Muscle of leg (tissue), 11 donors: ENCODE data around the gene PUS7. TPM values are rescaled to one million over a fixed set of nuclear protein-coding genes. Genes with fewer than 3 reads are reported as not detected.
"Not testable (repeated sequence)": the region's sequence is repeated elsewhere in the genome, so short reads cannot be mapped to it uniquely, and the experiment has no call there.

ENCODE experiments used
- DNase-seq: peaks from one replicate; pipeline ENCODE4 v3.0.0; 2013
- H3K27ac ChIP-seq: one replicate; pipeline ENCODE4 v1.5.1; 2013; ENCODE audit warnings: mild to moderate bottlenecking, low read length, control low read depth
- H3K27me3 ChIP-seq: one replicate; pipeline ENCODE4 v1.6.1; 2013; ENCODE audit warnings: low read length; ENCODE audit not compliant: control insufficient read depth, insufficient read depth
- H3K36me3 ChIP-seq: one replicate; pipeline ENCODE4 v1.6.1; 2013; ENCODE audit warnings: low read length; ENCODE audit not compliant: control insufficient read depth, insufficient read depth
- H3K4me1 ChIP-seq: one replicate; pipeline ENCODE4 v1.6.1; 2013; ENCODE audit warnings: low read length; ENCODE audit not compliant: control insufficient read depth, insufficient read depth
- H3K4me3 ChIP-seq: one replicate; pipeline ENCODE4 v1.5.1; 2013; ENCODE audit warnings: low read length, control low read depth
- H3K9me3 ChIP-seq: replicated peaks from 2 replicates; pipeline ENCODE4 v1.6.1; 2013; ENCODE audit warnings: low read depth, low read length; ENCODE audit not compliant: control insufficient read depth
- WGBS: methylation state at CpG from one replicate; pipeline ENCODE4 v1.1.5; 2013; ENCODE audit warnings: missing lambda C conversion rate; ENCODE audit not compliant: insufficient coverage; 5-methylcytosine and 5-hydroxymethylcytosine counted together
- polyA plus RNA-seq, 8 donors: library from polyadenylated mRNA; unstranded; fragments of 120-200 nt; gene quantifications; one replicate each; pipeline versions ENCODE4 v1.2.1 to v1.2.3, GENCODE V29; 2013; ENCODE audit warnings: inconsistent platforms in 1 of 8, low replicate concordance in 1 of 8; ENCODE audit not compliant: insufficient read length in 8 of 8, insufficient read depth in 1 of 8
- total RNA-seq: library from RNA; stranded (reverse); fragments of 120-200 nt; gene quantifications from one replicate; pipeline ENCODE4 v1.2.4, GENCODE V29; 2013

The PUS7 gene
- total and polyA plus RNA-seq, 9 donors: 8.6 to 16.2 (median 12.1) TPM

DNA sequence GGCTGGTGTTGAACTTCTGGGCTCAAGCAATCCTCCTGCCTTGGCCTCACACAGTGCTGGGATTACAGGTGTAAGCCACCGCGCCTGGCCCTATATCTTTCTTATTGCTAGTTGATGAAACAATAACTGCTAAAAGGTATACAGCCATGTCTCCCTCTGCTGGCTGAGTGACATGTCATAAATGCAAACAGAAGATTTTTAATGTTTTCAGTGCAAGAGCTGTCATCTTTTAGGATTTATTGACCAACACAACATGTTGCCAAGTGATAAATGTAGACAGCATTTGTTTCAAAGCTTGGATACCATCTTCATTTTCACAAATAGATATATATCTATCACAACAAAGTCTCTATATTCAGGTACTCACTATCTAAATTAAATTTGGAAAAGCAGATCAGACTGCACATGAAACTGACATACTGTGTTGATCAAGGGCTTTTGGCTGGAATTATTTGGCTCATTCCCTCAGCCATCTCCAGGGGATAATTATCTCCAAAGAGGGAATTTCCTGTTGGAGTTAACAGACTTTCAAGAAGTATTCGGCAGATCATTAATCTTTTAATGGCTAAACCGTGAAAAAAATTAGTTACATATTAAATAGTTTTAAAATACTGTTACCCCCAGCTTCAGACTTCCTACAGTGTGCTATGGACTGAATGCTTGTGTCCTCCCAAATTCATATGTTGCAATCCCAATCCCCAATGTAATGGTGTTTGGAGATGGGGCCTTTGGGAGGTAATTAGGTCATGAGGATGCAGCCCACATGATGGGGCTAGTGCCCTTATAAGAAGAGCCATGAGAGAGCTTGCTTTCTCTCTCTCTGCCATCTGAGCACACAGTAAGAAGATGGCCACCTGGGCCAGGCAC is 92.1 kb downstream of the PUS7 start:
- Histone ChIP-seq H3K36me3 (no peaks in the 10 kb centered on the region), H3K9me3 (no peaks in the 10 kb centered on the region), H3K4me1 (no peaks in the 10 kb centered on the region), H3K27me3 (no peaks in the 10 kb centered on the region), H3K4me3 (no peak overlapping the region), H3K27ac (no peak overlapping the region)
- no CpG with 5 or more reads among the region's 4 CpGs for WGBS
- DNase-seq: peak; percentile 68

DNA sequence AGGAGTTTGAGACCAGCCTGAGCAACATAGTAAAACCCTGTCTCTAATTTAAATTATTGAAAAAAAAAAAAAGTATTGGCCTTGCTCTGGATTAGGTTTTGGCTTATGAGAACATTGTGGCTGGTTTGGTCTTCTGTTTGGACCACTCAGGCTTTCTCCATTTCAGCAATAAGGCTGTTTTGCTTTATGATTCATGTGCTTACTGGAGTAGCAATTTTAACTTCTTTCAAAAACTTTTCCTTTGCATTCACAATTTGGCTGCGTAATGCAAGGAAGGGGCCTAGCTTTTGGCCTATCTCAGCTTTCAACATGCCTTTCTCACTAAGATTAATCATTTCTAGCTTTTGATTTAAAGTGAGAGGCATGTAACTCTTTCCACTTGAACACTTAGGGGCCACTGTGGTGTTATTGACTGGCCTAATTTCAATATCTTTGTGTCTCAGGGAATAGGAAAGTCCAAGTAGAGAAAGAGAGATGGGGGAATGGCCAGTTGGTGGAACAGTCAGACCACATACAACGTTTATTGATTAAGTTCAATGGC is 95.4 kb downstream of the PUS7 start:
- Histone ChIP-seq H3K27ac (no peak overlapping the region), H3K4me3 (no peak overlapping the region), H3K27me3 (no peaks in the 10 kb centered on the region), H3K9me3 (no peaks in the 10 kb centered on the region), H3K36me3 (no peaks in the 10 kb centered on the region), H3K4me1 (no peaks in the 10 kb centered on the region)
- DNase-seq: peak; percentile 3
- no CpG with 5 or more reads among the region's 2 CpGs for WGBS

DNA sequence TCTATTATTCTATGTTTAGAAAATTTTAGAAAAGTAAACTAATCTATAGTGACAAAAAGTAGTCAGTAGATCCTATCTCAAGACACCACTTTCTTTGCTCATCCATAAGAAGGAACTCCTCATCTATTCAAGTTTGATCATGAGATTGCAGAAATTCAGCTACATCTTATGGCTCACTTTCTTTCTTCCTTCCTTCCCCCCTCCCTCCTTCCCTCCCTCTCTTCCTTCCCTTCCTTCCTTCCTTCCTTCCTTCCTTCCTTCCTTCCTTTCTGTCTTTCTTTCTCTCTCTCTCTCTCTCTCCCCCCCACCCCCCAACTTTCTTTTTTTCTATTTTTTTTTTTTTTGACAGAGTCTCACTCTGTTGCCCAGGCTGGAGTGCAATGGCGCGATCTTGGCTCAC is 98.1 kb downstream of the PUS7 start:
- WGBS: no CpG with 5 or more reads among the region's 2 CpGs
- Histone ChIP-seq H3K9me3 (no peaks in the 10 kb centered on the region), H3K4me1 (no peaks in the 10 kb centered on the region), H3K27me3 (no peaks in the 10 kb centered on the region), H3K36me3 (no peaks in the 10 kb centered on the region), H3K27ac (no peak overlapping the region), H3K4me3 (no peak overlapping the region)
- DNase-seq: no peak

DNA sequence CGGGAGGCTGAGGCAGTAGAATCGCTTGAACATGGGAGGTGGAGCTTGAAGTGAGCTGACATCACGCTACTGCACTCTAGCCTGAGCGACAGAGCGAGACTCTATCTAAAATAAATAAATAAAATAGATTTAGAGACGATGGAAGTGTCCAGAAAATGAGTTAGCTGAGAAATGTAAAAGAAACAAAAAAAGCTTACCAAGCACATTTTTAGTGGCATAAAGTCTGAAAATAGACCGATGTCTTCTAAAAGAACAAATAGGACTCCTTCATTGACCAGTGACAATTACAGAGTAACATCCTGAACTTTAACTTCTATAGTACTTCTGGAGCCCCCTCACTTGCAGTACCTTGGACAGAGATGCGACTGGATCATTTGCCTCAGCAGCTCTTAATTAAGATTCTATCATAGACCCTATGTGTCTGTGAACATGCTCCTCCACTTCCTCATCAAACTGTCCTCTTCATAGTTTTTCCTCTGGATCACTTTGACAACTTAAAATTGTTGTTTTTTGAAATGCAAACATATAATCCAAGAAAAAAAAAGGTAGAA is 108.1 kb downstream of the PUS7 start:
- H3K36me3 ChIP-seq: no peaks in the 10 kb centered on the region
- H3K27ac ChIP-seq: no peak overlapping the region
- no peaks in the 10 kb centered on the region for H3K9me3 ChIP-seq
- peak; percentile 17 for DNase-seq
- H3K27me3 ChIP-seq: no peaks in the 10 kb centered on the region
- no peak overlapping the region for H3K4me3 ChIP-seq
- no CpG with 5 or more reads among the region's 8 CpGs for WGBS
- no peaks in the 10 kb centered on the region for H3K4me1 ChIP-seq

DNA sequence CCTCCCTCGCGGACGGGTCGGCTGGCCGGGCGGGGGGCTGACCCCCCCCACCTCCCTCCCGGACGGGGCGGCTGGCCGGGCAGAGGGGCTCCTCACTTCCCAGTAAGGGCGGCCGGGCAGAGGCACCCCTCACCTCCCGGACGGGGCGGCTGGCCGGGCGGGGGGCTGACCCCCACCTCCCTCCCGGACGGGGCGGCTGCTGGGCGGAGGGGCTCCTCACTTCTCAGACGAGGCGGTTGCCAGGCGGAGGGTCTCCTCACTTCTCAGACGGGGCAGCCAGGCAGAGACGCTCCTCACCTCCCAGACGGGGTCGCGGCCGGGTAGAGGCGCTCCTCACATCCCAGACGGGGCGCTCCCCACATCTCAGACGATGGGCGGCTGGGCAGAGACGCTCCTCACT is 111.3 kb downstream of the PUS7 start:
- DNase-seq, H3K27ac ChIP-seq, H3K4me3 ChIP-seq, H3K27me3 ChIP-seq, H3K9me3 ChIP-seq, H3K36me3 ChIP-seq, H3K4me1 ChIP-seq: not testable (repeated sequence)
- WGBS: 97% methylated on average over 7 of the region's 36 CpGs

DNA sequence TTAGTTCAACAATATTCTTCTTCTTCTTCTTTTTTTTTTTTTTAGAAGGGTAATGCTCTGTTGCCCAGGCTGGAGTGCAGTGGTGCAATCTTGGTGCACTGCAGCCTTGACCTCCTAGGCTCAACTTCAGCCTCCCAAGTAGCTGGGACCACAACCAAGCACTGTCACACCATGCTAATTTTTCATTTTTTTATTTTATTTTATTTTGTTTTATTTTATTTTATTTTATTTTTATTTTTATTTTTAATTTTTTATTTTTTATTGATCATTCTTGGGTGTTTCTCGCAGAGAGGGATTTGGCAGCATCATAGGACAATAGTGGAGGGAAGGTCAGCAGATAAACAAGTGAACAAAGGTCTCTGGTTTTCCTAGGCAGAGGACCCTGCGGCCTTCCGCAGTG is 112.3 kb downstream of the PUS7 start:
- H3K27me3 ChIP-seq, H3K4me1 ChIP-seq, H3K4me3 ChIP-seq, H3K36me3 ChIP-seq, DNase-seq, H3K9me3 ChIP-seq, H3K27ac ChIP-seq: not testable (repeated sequence)
- no CpG with 5 or more reads among the region's 3 CpGs for WGBS

DNA sequence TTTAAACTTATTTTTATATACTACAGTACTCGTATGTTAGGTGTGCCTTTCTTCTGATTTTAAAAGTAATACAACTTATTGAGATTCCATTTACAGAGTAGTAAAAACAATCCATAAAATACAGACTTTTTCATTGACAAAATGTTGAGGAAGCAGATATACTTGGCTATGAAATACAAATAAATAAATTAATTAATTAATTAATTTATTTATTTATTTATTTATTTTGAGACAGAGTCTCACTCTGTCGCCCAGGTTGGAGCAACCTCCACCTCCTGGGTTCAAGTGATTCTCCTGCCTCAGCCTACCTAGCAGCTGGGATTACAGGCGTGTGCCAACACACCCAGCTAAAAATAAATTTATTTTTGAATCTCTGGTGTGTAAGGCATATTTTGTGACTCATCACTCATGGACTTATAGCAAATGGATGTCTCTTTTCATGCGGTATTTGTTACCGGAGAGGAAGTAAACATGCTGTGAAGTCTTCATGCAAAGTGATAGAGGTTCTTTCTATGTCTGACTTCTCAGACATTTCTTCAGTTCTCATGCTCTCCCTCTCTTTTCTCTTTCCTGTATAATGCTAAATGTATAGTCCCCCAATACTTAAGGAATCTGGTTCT is 113.2 kb downstream of the PUS7 start:
- no peaks in the 10 kb centered on the region for H3K36me3 ChIP-seq
- WGBS: no CpG with 5 or more reads among the region's 5 CpGs
- no peaks in the 10 kb centered on the region for H3K9me3 ChIP-seq
- H3K4me1 ChIP-seq: no peaks in the 10 kb centered on the region
- DNase-seq: no peak
- H3K27ac ChIP-seq: no peak overlapping the region
- H3K27me3 ChIP-seq: no peaks in the 10 kb centered on the region
- H3K4me3 ChIP-seq: no peak overlapping the region

Other genes starting within 250 kb of the PUS7 start
- 34.4 TPM for gene SRPK2, start 133.3 kb downstream of the PUS7 start, total RNA-seq
- 10 to 100 TPM; 28.4 to 45.1 (median 35.3) TPM for gene SRPK2, start 133.3 kb downstream of the PUS7 start, polyA plus RNA-seq
- gene RINT1, start 9.9 kb upstream of the PUS7 start, total RNA-seq: 11.0 TPM
- 10 to 100 TPM; 11.9 to 23.5 (median 16.7) TPM for gene RINT1, start 9.9 kb upstream of the PUS7 start, polyA plus RNA-seq
- gene EFCAB10, start 59.2 kb upstream of the PUS7 start, total RNA-seq: not detected
- 1 to 10 TPM in 4 of 8 donors, under 1 TPM in 4; 0.58 to 1.6 (median 1.1) TPM for gene EFCAB10, start 59.2 kb upstream of the PUS7 start, polyA plus RNA-seq